C4-2B (cell line): ENCODE data around the gene CAB39L.

Experiments used
- H3K27ac ChIP-seq: fragments of 450-650 bp; 2 replicates; pipeline ENCODE4 v1.5.1; 2017
- ZFX ChIP-seq: fragments of 450-650 bp; IDR thresholded peaks from 2 replicates; pipeline ENCODE4 v1.6.1; 2017
- TF ChIP-seq, protein P1 (sequence below): fragments of 450-650 bp; conservative IDR thresholded peaks from 2 replicates; pipeline ENCODE4 v1.5.1; 2017; ENCODE audit warnings: mild to moderate bottlenecking

Gene CAB39L

DNA sequence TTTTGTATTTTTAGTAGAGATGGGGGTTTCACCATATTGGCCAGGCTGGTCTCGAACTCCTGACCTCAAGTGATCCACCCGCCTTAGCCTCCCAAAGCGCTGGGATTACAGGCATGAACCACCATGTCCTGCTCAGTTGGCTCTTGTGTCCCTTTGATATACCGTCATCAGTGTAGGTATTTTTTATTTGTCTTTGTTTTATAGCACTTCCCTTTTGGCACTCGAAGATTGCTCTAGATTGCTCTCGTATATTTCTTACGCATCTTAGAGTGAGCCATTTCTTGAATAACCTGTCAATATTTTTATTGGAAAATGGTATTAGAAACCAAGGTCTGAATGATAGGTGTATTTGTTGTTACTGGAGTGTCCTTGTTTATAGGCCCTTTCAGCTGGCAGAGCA is 9.6 kb upstream of the CAB39L start:
- peak overlapping the region; percentile 74 for H3K27ac ChIP-seq
- TF ChIP-seq, protein P1, sequence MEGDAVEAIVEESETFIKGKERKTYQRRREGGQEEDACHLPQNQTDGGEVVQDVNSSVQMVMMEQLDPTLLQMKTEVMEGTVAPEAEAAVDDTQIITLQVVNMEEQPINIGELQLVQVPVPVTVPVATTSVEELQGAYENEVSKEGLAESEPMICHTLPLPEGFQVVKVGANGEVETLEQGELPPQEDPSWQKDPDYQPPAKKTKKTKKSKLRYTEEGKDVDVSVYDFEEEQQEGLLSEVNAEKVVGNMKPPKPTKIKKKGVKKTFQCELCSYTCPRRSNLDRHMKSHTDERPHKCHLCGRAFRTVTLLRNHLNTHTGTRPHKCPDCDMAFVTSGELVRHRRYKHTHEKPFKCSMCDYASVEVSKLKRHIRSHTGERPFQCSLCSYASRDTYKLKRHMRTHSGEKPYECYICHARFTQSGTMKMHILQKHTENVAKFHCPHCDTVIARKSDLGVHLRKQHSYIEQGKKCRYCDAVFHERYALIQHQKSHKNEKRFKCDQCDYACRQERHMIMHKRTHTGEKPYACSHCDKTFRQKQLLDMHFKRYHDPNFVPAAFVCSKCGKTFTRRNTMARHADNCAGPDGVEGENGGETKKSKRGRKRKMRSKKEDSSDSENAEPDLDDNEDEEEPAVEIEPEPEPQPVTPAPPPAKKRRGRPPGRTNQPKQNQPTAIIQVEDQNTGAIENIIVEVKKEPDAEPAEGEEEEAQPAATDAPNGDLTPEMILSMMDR: no peak
- TF ChIP-seq ZFX: no peak

DNA sequence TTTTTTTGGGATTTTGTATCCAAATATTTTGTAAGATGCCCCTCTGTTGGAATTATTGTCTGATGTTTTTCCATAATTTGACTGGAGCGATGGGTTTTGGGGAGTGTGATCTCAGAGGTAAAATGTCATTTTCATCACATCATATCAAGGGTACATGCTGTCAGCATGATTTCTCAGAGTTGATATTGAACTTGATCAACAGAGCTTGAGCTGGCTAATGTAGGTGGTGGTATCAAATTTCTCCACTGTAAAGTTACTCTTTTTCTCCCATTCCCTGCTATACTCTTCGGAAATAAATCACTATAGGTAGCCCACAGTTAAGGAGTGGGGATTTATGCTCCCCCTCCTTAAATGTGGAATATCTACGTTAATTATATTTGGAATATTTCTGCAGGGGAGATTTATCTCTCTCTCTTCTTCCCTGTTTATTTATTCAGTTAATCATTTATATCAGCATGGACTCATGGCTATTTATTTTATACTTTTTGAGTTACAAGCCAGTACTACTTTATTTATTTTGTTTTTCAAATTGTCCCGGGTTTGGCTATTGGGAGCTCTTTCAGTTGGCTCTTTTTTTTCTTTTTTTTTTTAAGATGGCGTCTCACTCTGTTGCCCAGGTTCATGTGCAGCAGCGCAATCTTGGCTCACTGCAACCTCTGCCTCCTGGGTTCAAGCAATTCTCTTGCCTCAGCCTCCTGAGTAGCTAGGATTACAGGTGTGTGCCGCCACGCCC is 9.0 kb upstream of the CAB39L start:
- peak overlapping the region; percentile 74 for H3K27ac ChIP-seq
- TF ChIP-seq, protein P1: no peak
- no peak for TF ChIP-seq ZFX

- no peak overlapping the region for H3K27ac ChIP-seq
- TF ChIP-seq, protein P1: no peak
- TF ChIP-seq ZFX: no peak
Observed at GRCh38 chr13:49450105-49450819, 6.4 kb upstream of the CAB39L start.

- no peak overlapping the region for H3K27ac ChIP-seq
- TF ChIP-seq ZFX: no peak
- TF ChIP-seq, protein P1: no peak
Observed at GRCh38 chr13:49448753-49449152, 4.9 kb upstream of the CAB39L start.

DNA sequence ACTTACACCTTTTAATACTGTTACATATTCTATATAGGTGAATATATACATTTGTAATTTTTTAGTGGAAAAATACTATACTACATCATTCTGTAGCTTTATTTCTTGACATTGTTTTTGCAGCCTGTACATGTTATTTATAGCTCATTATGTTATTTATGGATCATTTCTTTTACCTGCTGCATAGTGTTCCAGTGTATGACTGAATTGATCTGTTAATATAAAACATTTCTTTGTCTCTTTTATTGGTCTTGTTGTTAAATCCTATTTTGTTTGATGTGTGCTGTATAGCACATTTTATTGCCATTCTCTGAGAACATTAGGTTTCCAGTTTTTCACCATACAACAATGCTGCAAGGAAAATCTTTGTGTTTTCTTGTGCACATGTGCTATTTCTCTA is 2.6 kb upstream of the CAB39L start:
- H3K27ac ChIP-seq: no peak overlapping the region
- TF ChIP-seq, protein P1: no peak
- no peak for TF ChIP-seq ZFX

- peak overlapping the region; percentile 85 for H3K27ac ChIP-seq
- TF ChIP-seq ZFX: no peak
- TF ChIP-seq, protein P1: no peak
Observed at GRCh38 chr13:49444524-49445395, 896 bp upstream of the CAB39L start.

GRCh38 chr13:49443357-49443703 is 534 bp downstream of the CAB39L start:
- TF ChIP-seq, protein P1: no peak
- no peak for TF ChIP-seq ZFX
- peak overlapping the region; percentile 85 for H3K27ac ChIP-seq
